ENCODE data around the gene HSFX2.
"Not testable (repeated sequence)": the region's sequence is repeated elsewhere in the genome, so short reads cannot be mapped to it uniquely, and the experiment has no call there.

- TF ChIP-seq CTCF (conservative IDR thresholded peaks at IDR 0.05; ENCODE audit: low read length); EZH2phosphoT487 (IDR thresholded peaks at IDR 0.05; ENCODE audit: borderline replicate concordance): not testable (repeated sequence)
These were observed 9.5 kb downstream of the HSFX2 start for GRCh38 chrX:149585631-149586030.
